Vagina (tissue), 2 donors: ENCODE measurements around the gene PITHD1. TPM values are rescaled to one million over a fixed set of nuclear protein-coding genes. Genes with fewer than 3 reads are reported as not detected.
A peak's percentile ranks its signal among the peaks of the same experiment; 100 is the strongest.
"Not testable (repeated sequence)": the region's sequence is repeated elsewhere in the genome, so short reads cannot be mapped to it uniquely, and the experiment has no call there.

ENCODE experiments used
- DNase-seq, 2 donors: peaks; one replicate each; pipeline ENCODE4 v3.0.0-alpha.2; 2017; ENCODE audit errors: extremely low spot score in 2 of 2
- H3K27ac ChIP-seq: fragments of 200-600 bp; sonication (generic); one replicate; pipeline ENCODE4 v1.5.1; 2019
- H3K27me3 ChIP-seq: fragments of 200-600 bp; sonication (generic); one replicate; pipeline ENCODE4 v1.5.1; 2019
- H3K36me3 ChIP-seq, 2 donors: fragments of 200-600 bp; sonication (generic); one replicate each; pipeline ENCODE4 v1.5.1; 2017 to 2019
- H3K4me1 ChIP-seq: fragments of 200-600 bp; sonication (generic); one replicate; pipeline ENCODE4 v1.5.1; 2019
- H3K4me3 ChIP-seq, 2 donors: fragments of 200-600 bp; sonication (generic); 1 replicate in 1 of 2; 2 replicates in 1 of 2; pipeline ENCODE4 v1.5.1; 2016 to 2019
- H3K9me3 ChIP-seq: fragments of 200-600 bp; sonication (generic); one replicate; pipeline ENCODE4 v1.5.1; 2019
- CTCF ChIP-seq, 3 experiments: fragments of 450-650 bp in 2 of 3; fragments of 200-600 bp in 1 of 3; sonication (generic) in 1 of 3; IDR thresholded peaks; one replicate each; pipeline ENCODE4 v1.5.1; 2017 to 2019; ENCODE audit warnings: antibody characterized with exemption in 3 of 3, mild to moderate bottlenecking in 2 of 3, moderate library complexity in 2 of 3
- POLR2A ChIP-seq, 2 donors: fragments of 450-650 bp; IDR thresholded peaks; one replicate each; pipeline ENCODE4 v1.6.1; 2017; ENCODE audit warnings: antibody characterized with exemption in 2 of 2, mild to moderate bottlenecking in 2 of 2, moderate library complexity in 2 of 2
- POLR2AphosphoS5 ChIP-seq, 2 donors: sonication (generic); formaldehyde crosslinking; IDR thresholded peaks; one replicate each; pipeline ENCODE4 v1.9.0; 2017; ENCODE audit warnings: antibody characterized with exemption in 2 of 2, mild to moderate bottlenecking in 2 of 2, low read depth in 1 of 2; ENCODE audit not compliant: insufficient read depth in 1 of 2
- intact Hi-C: fragments of 100-400 bp; cut with DNase I; formaldehyde crosslinking; loops from one replicate; pipeline ENCODE4 v1.15.1; 2023
- total RNA-seq: library from RNA; depleted of rRNA; stranded (reverse); fragments of >200 nt; gene quantifications from one replicate; pipeline ENCODE4 v1.2.3, GENCODE V29; 2016

Gene PITHD1
- total RNA-seq, 1 donor from 2014 or later: 63.6 TPM

- H3K4me3 ChIP-seq: peak overlapping the region; percentile 86 to 88
- peaks cover 0 to 25% of the 10 kb centered on the region in 2 donors for H3K36me3 ChIP-seq
These were observed 14.1 kb downstream of the PITHD1 start for GRCh38 chr1:23792151-23792945.

DNA sequence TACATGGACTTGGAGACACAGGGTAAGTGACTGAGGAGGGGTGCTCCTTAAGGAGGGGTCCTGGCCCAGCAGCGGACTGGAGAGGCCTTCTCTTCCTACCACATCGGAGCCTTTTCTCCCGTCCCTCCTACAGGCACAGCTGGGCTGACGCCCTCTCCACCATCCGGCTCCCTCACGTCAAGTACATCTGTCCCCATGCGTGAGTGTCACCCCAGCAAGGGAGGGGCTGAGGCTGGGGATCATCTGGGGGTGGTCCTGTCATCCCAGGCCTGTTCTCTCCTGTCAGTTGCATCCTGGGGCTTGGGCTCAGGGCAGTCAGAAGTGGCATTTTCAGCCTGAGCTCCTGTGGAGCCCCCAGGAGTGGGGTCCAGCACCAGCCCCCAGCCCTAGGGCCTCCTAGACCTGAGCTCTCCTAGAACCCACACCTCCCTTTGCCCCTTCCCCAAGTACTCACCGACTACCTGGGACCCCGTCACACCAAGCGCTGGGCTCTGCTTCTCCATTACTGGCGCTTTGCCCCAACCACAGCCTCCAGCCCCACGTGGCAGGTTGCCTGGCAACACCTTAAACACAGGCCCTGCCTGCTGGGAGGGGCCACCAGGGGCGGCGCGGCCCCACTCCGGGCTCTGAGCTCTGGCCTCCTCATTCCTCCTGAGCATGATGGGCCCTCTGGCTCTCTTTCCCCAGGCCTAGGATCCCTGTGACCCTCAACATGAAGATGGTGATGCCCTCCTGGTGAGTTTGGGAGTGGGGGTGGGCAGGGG lies 15.0 kb downstream of the PITHD1 start:
- Histone ChIP-seq H3K4me3 (no peak overlapping the region), H3K36me3 (peaks cover 0 to 23% of the 10 kb centered on the region in 2 donors), H3K4me1 (peaks cover 33% of the 10 kb centered on the region), H3K9me3 (no peaks in the 10 kb centered on the region), H3K27me3 (no peaks in the 10 kb centered on the region), H3K27ac (no peak overlapping the region)
- intact Hi-C loops: loop anchor here (10.0 kb wide), 1 partner anchor 72 kb away; the partner anchor contains the start of gene FUCA1
- no peak for DNase-seq
- TF ChIP-seq CTCF (IDR thresholded peaks at IDR 0.05): no peak
- no peak for TF ChIP-seq POLR2AphosphoS5 (IDR thresholded peaks at IDR 0.05; ENCODE audit: insufficient read depth in 1 of 2, low read depth in 1 of 2)
- no peak for TF ChIP-seq POLR2A (IDR thresholded peaks at IDR 0.05)

More at GRCh38 chr1:23792151-23792945, 14.1 kb downstream of the PITHD1 start:
- Histone ChIP-seq H3K27ac (peak overlapping the region; percentile 83), H3K9me3 (no peaks in the 10 kb centered on the region), H3K4me1 (peaks cover 33% of the 10 kb centered on the region), H3K27me3 (no peaks in the 10 kb centered on the region)
- intact Hi-C loops: loop anchor here (10.0 kb wide), 1 partner anchor 72 kb away; the partner anchor contains the start of gene FUCA1
- no peak for TF ChIP-seq POLR2A (IDR thresholded peaks at IDR 0.05)
- no peak for TF ChIP-seq CTCF (IDR thresholded peaks at IDR 0.05)
- no peak for TF ChIP-seq POLR2AphosphoS5 (IDR thresholded peaks at IDR 0.05; ENCODE audit: insufficient read depth in 1 of 2, low read depth in 1 of 2)
- no peak for DNase-seq

- Histone ChIP-seq H3K27ac (no peak overlapping the region), H3K9me3 (no peaks in the 10 kb centered on the region), H3K4me3 (no peak overlapping the region), H3K27me3 (no peaks in the 10 kb centered on the region), H3K36me3 (peaks cover 0 to 23% of the 10 kb centered on the region in 2 donors), H3K4me1 (peaks cover 39% of the 10 kb centered on the region)
- no peak for DNase-seq
- intact Hi-C loops: loop anchor here (10.0 kb wide), 1 partner anchor 71 kb away; the partner anchor contains the start of gene FUCA1
- TF ChIP-seq POLR2AphosphoS5 (IDR thresholded peaks at IDR 0.05; ENCODE audit: insufficient read depth in 1 of 2, low read depth in 1 of 2) (no peak), CTCF (IDR thresholded peaks at IDR 0.05) (no peak), POLR2A (IDR thresholded peaks at IDR 0.05) (no peak)
These were observed 15.9 kb downstream of the PITHD1 start for GRCh38 chr1:23793861-23794731.

- H3K9me3 ChIP-seq, H3K27ac ChIP-seq, DNase-seq, H3K4me3 ChIP-seq, H3K27me3 ChIP-seq: not testable (repeated sequence)
- intact Hi-C loops: loop anchor here (10.0 kb wide), 1 partner anchor 70 kb away; the partner anchor contains the start of gene FUCA1
- Histone ChIP-seq H3K4me1 (peaks cover 46% of the 10 kb centered on the region), H3K36me3 (peaks cover 0 to 23% of the 10 kb centered on the region in 2 donors)
These were observed 16.5 kb downstream of the PITHD1 start for GRCh38 chr1:23794732-23795182.
